DOHH2 (cell line): ENCODE measurements around the gene SEC62.

Source experiments
- H3F3A ChIP-seq: fragments of 200-600 bp; sonication (generic), shearing (Covaris generic); 2 replicates; pipeline ENCODE4 v1.6.0; 2016; ENCODE audit warnings: antibody characterized with exemption, mild to moderate bottlenecking; ENCODE audit not compliant: control insufficient read depth, insufficient read depth
- H3K27ac ChIP-seq: fragments of 200-600 bp; sonication (generic); 2 replicates; pipeline ENCODE4 v1.5.1; 2014; ENCODE audit warnings: low read depth, mild to moderate bottlenecking, low read length, moderate library complexity
- H3K27me3 ChIP-seq: fragments of 200-600 bp; sonication (generic); 2 replicates; pipeline ENCODE4 v1.6.1; 2014; ENCODE audit warnings: mild to moderate bottlenecking, low read length, mixed read lengths; ENCODE audit not compliant: control insufficient read depth
- H3K36me3 ChIP-seq: fragments of 200-600 bp; sonication (generic); 2 replicates; pipeline ENCODE4 v1.6.1; 2014; ENCODE audit warnings: mild to moderate bottlenecking, low read length, moderate library complexity, mixed read lengths; ENCODE audit not compliant: control insufficient read depth
- H3K4me1 ChIP-seq: fragments of 200-600 bp; sonication (generic); 2 replicates; pipeline ENCODE4 v1.6.1; 2014; ENCODE audit warnings: mild to moderate bottlenecking, low read length, mixed read lengths; ENCODE audit not compliant: control insufficient read depth
- H3K4me2 ChIP-seq: fragments of 200-600 bp; sonication (generic); 2 replicates; pipeline ENCODE4 v1.6.0; 2014; ENCODE audit warnings: mild to moderate bottlenecking, low read length, moderate library complexity
- H3K4me3 ChIP-seq: fragments of 200-600 bp; sonication (generic); 2 replicates; pipeline ENCODE4 v1.5.1; 2014; ENCODE audit warnings: mild to moderate bottlenecking, low read length, mixed read lengths
- H3K79me2 ChIP-seq: fragments of 200-600 bp; sonication (generic); 2 replicates; pipeline ENCODE4 v1.6.1; 2014; ENCODE audit warnings: mild to moderate bottlenecking, low read length, mixed read lengths; ENCODE audit not compliant: control insufficient read depth
- H3K9me2 ChIP-seq: fragments of 200-600 bp; sonication (generic); replicated peaks from 2 replicates; pipeline ENCODE4 v1.6.1; 2014; ENCODE audit warnings: mild to moderate bottlenecking, low read length, mixed read lengths; ENCODE audit not compliant: control insufficient read depth
- H3K9me3 ChIP-seq: fragments of 200-600 bp; sonication (generic); 2 replicates; pipeline ENCODE4 v1.6.1; 2014; ENCODE audit warnings: antibody characterized with exemption, low read length, mixed read lengths; ENCODE audit not compliant: control insufficient read depth, insufficient read depth
- H4K20me1 ChIP-seq: fragments of 200-600 bp; sonication (generic); 2 replicates; pipeline ENCODE4 v1.6.0; 2014; ENCODE audit warnings: low read depth, mild to moderate bottlenecking, antibody characterized with exemption, low read length, moderate library complexity; ENCODE audit not compliant: control insufficient read depth, insufficient read depth
- EZH2phosphoT487 ChIP-seq: fragments of 200-600 bp; sonication (generic); IDR thresholded peaks from 2 replicates; pipeline ENCODE4 v1.6.1; 2017; ENCODE audit warnings: borderline replicate concordance, mild to moderate bottlenecking, antibody characterized with exemption, low read length, moderate library complexity, mixed read lengths
- TF ChIP-seq, protein P1 (sequence below): fragments of 200-600 bp; sonication (generic); IDR thresholded peaks from one replicate; pipeline ENCODE4 v1.5.1; 2014; ENCODE audit warnings: antibody characterized with exemption, mild to moderate bottlenecking, low read depth, low read length; ENCODE audit not compliant: poor library complexity, severe bottlenecking

SEC62 gene

DNA sequence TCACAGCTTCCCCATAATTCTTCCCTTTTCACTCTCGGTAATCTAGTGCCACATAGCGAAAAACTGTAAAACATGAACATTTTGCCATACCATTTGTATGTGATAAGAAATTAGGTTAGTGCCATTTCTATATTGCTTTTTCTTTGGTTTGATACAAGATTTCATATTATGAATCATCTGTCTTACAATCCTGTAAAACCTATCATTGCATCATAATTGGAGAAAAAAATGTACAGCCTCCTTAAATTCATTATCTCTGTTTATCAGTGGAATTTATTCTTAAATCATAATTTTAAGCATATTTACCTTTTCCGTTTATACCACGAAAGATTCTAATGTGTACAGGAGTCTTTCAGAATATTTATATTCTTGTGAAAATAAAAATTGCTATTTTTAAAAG is 23.8 kb downstream of the SEC62 start:
- no peaks in the 10 kb centered on the region for H3K27me3 ChIP-seq
- TF ChIP-seq, protein P1, sequence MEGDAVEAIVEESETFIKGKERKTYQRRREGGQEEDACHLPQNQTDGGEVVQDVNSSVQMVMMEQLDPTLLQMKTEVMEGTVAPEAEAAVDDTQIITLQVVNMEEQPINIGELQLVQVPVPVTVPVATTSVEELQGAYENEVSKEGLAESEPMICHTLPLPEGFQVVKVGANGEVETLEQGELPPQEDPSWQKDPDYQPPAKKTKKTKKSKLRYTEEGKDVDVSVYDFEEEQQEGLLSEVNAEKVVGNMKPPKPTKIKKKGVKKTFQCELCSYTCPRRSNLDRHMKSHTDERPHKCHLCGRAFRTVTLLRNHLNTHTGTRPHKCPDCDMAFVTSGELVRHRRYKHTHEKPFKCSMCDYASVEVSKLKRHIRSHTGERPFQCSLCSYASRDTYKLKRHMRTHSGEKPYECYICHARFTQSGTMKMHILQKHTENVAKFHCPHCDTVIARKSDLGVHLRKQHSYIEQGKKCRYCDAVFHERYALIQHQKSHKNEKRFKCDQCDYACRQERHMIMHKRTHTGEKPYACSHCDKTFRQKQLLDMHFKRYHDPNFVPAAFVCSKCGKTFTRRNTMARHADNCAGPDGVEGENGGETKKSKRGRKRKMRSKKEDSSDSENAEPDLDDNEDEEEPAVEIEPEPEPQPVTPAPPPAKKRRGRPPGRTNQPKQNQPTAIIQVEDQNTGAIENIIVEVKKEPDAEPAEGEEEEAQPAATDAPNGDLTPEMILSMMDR = no peak
- TF ChIP-seq EZH2phosphoT487 = no peak
- H3K36me3 ChIP-seq = peaks cover 95% of the 10 kb centered on the region
- peaks cover 7% of the 10 kb centered on the region for H3K79me2 ChIP-seq
- no peaks in the 10 kb centered on the region for H3K9me3 ChIP-seq
- H3K27ac ChIP-seq = no peak overlapping the region
- H3K9me2 ChIP-seq = no peaks in the 10 kb centered on the region
- H4K20me1 ChIP-seq = peaks cover 5% of the 10 kb centered on the region; the same call in 1 of the 2 replicates
- no peak overlapping the region for H3K4me2 ChIP-seq
- peaks cover 50% of the 10 kb centered on the region for H3F3A ChIP-seq
- no peaks in the 10 kb centered on the region for H3K4me1 ChIP-seq
- H3K4me3 ChIP-seq = no peak overlapping the region

GRCh38 chr3:169992156-169992555 is 25.5 kb downstream of the SEC62 start:
- H3K27ac ChIP-seq = no peak overlapping the region
- H3K79me2 ChIP-seq = peaks cover 7% of the 10 kb centered on the region
- peaks cover 5% of the 10 kb centered on the region; the same call in 1 of the 2 replicates for H4K20me1 ChIP-seq
- peaks cover 95% of the 10 kb centered on the region for H3K36me3 ChIP-seq
- no peak overlapping the region for H3K4me2 ChIP-seq
- no peaks in the 10 kb centered on the region for H3K27me3 ChIP-seq
- TF ChIP-seq, protein P1 = no peak
- no peak for TF ChIP-seq EZH2phosphoT487
- H3K4me1 ChIP-seq = no peaks in the 10 kb centered on the region
- H3K9me2 ChIP-seq = no peaks in the 10 kb centered on the region
- no peak overlapping the region for H3K4me3 ChIP-seq
- H3K9me3 ChIP-seq = no peaks in the 10 kb centered on the region
- peaks cover 57% of the 10 kb centered on the region for H3F3A ChIP-seq

- Histone ChIP-seq H3F3A (peaks cover 58% of the 10 kb centered on the region), H3K9me2 (no peaks in the 10 kb centered on the region), H4K20me1 (peaks cover 5% of the 10 kb centered on the region; the same call in 1 of the 2 replicates), H3K4me3 (no peak overlapping the region), H3K36me3 (peaks cover 90% of the 10 kb centered on the region), H3K79me2 (peaks cover 7% of the 10 kb centered on the region), H3K9me3 (no peaks in the 10 kb centered on the region), H3K27ac (no peak overlapping the region), H3K4me2 (no peak overlapping the region), H3K4me1 (no peaks in the 10 kb centered on the region), H3K27me3 (no peaks in the 10 kb centered on the region)
- TF ChIP-seq, protein P1 = no peak
- no peak for TF ChIP-seq EZH2phosphoT487
Measured at GRCh38 chr3:169992781-169993180, 26.2 kb downstream of the SEC62 start.

- Histone ChIP-seq H3K4me1 (no peaks in the 10 kb centered on the region), H3K79me2 (peaks cover 7% of the 10 kb centered on the region), H3K27me3 (no peaks in the 10 kb centered on the region), H3F3A (peaks cover 58% of the 10 kb centered on the region), H3K36me3 (peaks cover 84% of the 10 kb centered on the region), H3K27ac (no peak overlapping the region), H4K20me1 (peaks cover 5% of the 10 kb centered on the region; the same call in 1 of the 2 replicates), H3K9me2 (no peaks in the 10 kb centered on the region), H3K4me2 (no peak overlapping the region), H3K4me3 (no peak overlapping the region), H3K9me3 (no peaks in the 10 kb centered on the region)
- TF ChIP-seq EZH2phosphoT487 = no peak
- TF ChIP-seq, protein P1 = no peak
Measured at GRCh38 chr3:169993761-169994160, 27.2 kb downstream of the SEC62 start.
